ENCODE measurements around the gene FOXO3.
"Not testable (repeated sequence)": the region's sequence is repeated elsewhere in the genome, so short reads cannot be mapped to it uniquely, and the experiment has no call there.

The FOXO3 gene

DNA sequence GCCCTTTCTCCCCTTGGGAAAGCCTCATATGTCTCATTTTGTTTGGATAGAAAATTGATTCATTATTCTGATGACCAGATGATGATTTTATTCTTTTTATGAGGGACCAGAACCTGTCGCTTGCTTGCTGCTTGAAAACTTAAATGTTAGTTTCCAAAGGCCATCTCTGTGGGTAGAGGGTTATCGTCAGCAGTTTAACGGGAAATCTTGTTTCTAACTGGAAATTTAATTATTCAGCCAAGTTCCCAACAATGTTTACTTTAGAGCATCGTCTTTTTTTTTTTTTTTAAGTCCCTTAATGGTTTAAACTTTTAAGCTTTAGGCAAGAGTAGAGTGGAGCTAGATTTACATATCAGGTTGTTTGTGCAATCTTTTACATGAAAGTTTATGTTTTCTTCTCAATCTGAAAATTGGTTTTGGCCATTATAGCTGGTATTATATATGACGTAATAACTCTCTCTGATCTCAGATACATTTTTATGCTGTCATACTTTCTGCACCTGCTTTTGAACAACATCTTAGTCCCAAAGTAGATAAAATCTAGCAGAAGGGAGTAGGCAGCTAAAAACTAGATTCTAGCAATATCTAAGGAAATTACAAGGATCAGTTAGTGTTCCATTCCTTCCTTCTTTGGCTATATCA, 93.9 kb downstream of the FOXO3 start:
- H3K9me3 ChIP-seq (ENCODE audit: insufficient read depth, low read length), result no peaks in the 10 kb centered on the region
- no peak overlapping the region for H3K4me3 ChIP-seq (ENCODE audit: low read length)
- no peak overlapping the region for H3K9ac ChIP-seq (ENCODE audit: low read length)
- no peak overlapping the region for H3K4me2 ChIP-seq (ENCODE audit: low read length)
- H4K20me1 ChIP-seq (ENCODE audit: insufficient read depth, low read length), result no peaks in the 10 kb centered on the region
- no peaks in the 10 kb centered on the region for H3K4me1 ChIP-seq (ENCODE audit: low read length)
- no peaks in the 10 kb centered on the region for H3K27me3 ChIP-seq (ENCODE audit: low read depth, low read length)
- TF ChIP-seq, protein P1, sequence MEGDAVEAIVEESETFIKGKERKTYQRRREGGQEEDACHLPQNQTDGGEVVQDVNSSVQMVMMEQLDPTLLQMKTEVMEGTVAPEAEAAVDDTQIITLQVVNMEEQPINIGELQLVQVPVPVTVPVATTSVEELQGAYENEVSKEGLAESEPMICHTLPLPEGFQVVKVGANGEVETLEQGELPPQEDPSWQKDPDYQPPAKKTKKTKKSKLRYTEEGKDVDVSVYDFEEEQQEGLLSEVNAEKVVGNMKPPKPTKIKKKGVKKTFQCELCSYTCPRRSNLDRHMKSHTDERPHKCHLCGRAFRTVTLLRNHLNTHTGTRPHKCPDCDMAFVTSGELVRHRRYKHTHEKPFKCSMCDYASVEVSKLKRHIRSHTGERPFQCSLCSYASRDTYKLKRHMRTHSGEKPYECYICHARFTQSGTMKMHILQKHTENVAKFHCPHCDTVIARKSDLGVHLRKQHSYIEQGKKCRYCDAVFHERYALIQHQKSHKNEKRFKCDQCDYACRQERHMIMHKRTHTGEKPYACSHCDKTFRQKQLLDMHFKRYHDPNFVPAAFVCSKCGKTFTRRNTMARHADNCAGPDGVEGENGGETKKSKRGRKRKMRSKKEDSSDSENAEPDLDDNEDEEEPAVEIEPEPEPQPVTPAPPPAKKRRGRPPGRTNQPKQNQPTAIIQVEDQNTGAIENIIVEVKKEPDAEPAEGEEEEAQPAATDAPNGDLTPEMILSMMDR (IDR thresholded peaks at IDR 0.05; ENCODE audit: low read depth, low read length), result no peak
- no peak for TF ChIP-seq EZH2phosphoT487 (IDR thresholded peaks at IDR 0.05; ENCODE audit: low read depth)
- no peak overlapping the region for H3K27ac ChIP-seq (ENCODE audit: low read length)
- no peaks in the 10 kb centered on the region for H3K36me3 ChIP-seq (replicated peaks; ENCODE audit: low read depth, low read length)
- H2AFZ ChIP-seq (ENCODE audit: low read depth, low read length), result no peak overlapping the region
- H3K79me2 ChIP-seq (ENCODE audit: low read length), result no peaks in the 10 kb centered on the region

DNA sequence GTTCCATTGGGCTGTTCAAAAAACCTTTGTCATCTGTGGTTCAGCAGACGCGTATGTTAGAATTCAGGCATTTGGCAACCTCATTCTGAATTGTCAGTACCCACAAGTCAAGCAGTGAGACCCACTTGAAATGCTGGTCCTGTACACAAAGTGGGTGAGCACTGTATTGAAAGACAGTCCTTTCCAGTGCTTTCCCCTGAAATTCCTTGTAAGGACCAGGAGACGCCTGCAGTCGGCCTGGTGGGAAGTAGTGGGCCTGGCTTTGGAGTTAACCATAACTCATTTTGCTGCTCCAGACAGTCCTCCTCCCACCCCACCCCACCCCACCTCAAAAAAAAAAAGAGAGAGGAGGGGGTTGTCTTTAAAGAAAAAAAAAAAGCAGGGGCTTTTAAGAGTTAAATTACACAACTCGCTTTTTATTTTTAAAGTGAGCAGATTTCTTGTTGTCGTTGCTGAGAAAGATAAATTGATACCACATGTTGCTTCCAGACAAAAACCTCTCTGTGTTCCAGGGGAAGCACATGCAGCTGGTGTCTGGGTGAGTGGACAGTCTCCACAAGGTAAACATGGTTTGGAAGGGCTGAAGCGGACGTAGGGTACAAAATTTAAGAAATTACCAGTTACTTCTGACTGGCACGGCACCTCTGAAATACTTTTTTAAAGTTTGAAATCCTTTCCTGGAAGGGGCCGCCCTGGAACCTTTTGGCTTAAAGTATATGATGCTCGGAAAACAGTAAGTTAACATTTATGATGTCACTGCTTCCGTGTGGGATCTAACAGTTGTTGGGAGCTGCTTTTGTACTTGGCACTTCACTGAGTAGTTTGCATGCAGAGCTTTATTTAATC, 95.3 kb downstream of the FOXO3 start:
- no peaks in the 10 kb centered on the region for H3K4me1 ChIP-seq (ENCODE audit: low read length)
- no peaks in the 10 kb centered on the region for H4K20me1 ChIP-seq (ENCODE audit: insufficient read depth, low read length)
- no peak for TF ChIP-seq EZH2phosphoT487 (IDR thresholded peaks at IDR 0.05; ENCODE audit: low read depth)
- TF ChIP-seq, protein P1 (IDR thresholded peaks at IDR 0.05; ENCODE audit: low read depth, low read length), result no peak
- H3K4me3 ChIP-seq (ENCODE audit: low read length), result no peak overlapping the region
- no peaks in the 10 kb centered on the region for H3K27me3 ChIP-seq (ENCODE audit: low read depth, low read length)
- no peak overlapping the region for H3K27ac ChIP-seq (ENCODE audit: low read length)
- no peak overlapping the region for H2AFZ ChIP-seq (ENCODE audit: low read depth, low read length)
- H3K79me2 ChIP-seq (ENCODE audit: low read length), result no peaks in the 10 kb centered on the region
- H3K9ac ChIP-seq (ENCODE audit: low read length), result no peak overlapping the region
- H3K4me2 ChIP-seq (ENCODE audit: low read length), result no peak overlapping the region
- H3K36me3 ChIP-seq (replicated peaks; ENCODE audit: low read depth, low read length), result no peaks in the 10 kb centered on the region
- H3K9me3 ChIP-seq (ENCODE audit: insufficient read depth, low read length), result no peaks in the 10 kb centered on the region

DNA sequence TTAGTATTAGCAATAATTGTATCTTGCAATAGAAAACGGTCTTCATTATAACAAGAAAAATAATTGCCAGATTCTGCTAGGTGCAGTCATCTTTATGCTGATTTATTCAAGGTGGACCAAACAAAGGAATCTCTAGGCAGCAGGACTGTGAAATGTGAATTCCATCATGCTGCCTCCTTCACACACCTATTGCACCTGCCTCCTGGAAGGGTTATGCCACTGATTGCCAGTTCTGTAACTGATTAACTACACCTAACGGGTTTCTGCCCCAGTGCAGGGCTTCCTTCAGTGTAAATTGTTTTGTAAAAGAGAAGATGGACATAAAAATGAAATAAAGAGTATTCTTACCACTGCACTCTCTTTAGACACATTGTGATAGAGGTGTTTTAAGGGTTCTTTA, 96.1 kb downstream of the FOXO3 start:
- no peak overlapping the region for H3K9ac ChIP-seq (ENCODE audit: low read length)
- no peaks in the 10 kb centered on the region for H3K27me3 ChIP-seq (ENCODE audit: low read depth, low read length)
- TF ChIP-seq EZH2phosphoT487 (IDR thresholded peaks at IDR 0.05; ENCODE audit: low read depth), result no peak
- no peak overlapping the region for H3K4me2 ChIP-seq (ENCODE audit: low read length)
- H2AFZ ChIP-seq (ENCODE audit: low read depth, low read length), result no peak overlapping the region
- no peak overlapping the region for H3K4me3 ChIP-seq (ENCODE audit: low read length)
- no peaks in the 10 kb centered on the region for H3K9me3 ChIP-seq (ENCODE audit: insufficient read depth, low read length)
- H4K20me1 ChIP-seq (ENCODE audit: insufficient read depth, low read length), result no peaks in the 10 kb centered on the region
- H3K4me1 ChIP-seq (ENCODE audit: low read length), result no peaks in the 10 kb centered on the region
- H3K27ac ChIP-seq (ENCODE audit: low read length), result no peak overlapping the region
- H3K79me2 ChIP-seq (ENCODE audit: low read length), result no peaks in the 10 kb centered on the region
- no peaks in the 10 kb centered on the region for H3K36me3 ChIP-seq (replicated peaks; ENCODE audit: low read depth, low read length)

DNA sequence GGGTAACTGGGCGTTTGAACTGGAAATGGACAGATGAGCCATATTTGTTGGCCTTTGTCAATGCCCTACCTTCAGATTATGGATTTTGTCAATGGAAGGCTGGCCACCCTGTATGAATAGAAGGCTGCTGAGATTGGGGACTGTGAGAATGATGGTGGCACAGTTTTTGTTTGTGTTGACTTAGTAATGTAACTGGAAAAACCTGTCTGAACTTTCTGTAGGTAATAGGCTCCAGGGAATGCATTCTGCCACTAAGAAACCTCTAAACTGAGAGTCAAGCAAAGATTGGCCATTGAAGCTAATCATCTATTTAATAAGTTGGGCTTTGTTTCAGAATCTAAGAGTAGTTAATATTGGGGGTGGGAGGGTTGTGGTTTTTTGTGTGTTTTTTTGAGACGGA, 97.5 kb downstream of the FOXO3 start:
- Histone ChIP-seq H3K4me2 (ENCODE audit: low read length) (no peak overlapping the region), H3K27me3 (ENCODE audit: low read depth, low read length) (no peaks in the 10 kb centered on the region), H3K36me3 (replicated peaks; ENCODE audit: low read depth, low read length) (no peaks in the 10 kb centered on the region), H3K79me2 (ENCODE audit: low read length) (no peaks in the 10 kb centered on the region), H3K27ac (ENCODE audit: low read length) (no peak overlapping the region), H3K9me3 (ENCODE audit: insufficient read depth, low read length) (no peaks in the 10 kb centered on the region), H3K4me1 (ENCODE audit: low read length) (no peaks in the 10 kb centered on the region), H2AFZ (ENCODE audit: low read depth, low read length) (no peak overlapping the region), H3K4me3 (ENCODE audit: low read length) (no peak overlapping the region), H4K20me1 (ENCODE audit: insufficient read depth, low read length) (no peaks in the 10 kb centered on the region), H3K9ac (ENCODE audit: low read length) (no peak overlapping the region)
- TF ChIP-seq, protein P1 (IDR thresholded peaks at IDR 0.05; ENCODE audit: low read depth, low read length), result no peak
- no peak for TF ChIP-seq EZH2phosphoT487 (IDR thresholded peaks at IDR 0.05; ENCODE audit: low read depth)

DNA sequence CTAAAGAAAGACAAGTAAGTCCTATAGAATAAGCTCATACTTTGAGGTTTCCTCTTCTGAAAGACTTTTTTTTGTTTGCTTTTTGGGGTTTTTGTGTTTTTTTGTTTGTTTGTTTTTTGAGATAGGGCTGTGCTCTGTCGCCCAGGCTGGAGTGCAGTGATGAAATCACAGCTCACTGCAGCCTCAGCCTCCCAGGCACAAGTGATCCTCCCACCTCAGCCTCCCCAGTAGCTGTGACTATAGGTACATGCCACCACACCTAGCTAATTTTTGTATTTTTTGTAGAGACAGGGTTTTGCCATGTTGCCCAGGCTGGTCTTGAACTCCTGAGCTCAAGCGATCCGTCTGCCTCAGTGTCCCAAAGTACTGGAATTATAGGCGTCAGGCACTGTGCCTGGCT, 98.1 kb downstream of the FOXO3 start:
- not testable (repeated sequence) for H3K4me3 ChIP-seq (ENCODE audit: low read length); H3K4me2 ChIP-seq (ENCODE audit: low read length); H3K79me2 ChIP-seq (ENCODE audit: low read length); H3K9me3 ChIP-seq (ENCODE audit: insufficient read depth, low read length); H2AFZ ChIP-seq (ENCODE audit: low read depth, low read length); H3K9ac ChIP-seq (ENCODE audit: low read length); H3K4me1 ChIP-seq (ENCODE audit: low read length); H3K27ac ChIP-seq (ENCODE audit: low read length); H3K27me3 ChIP-seq (ENCODE audit: low read depth, low read length); H3K36me3 ChIP-seq (replicated peaks; ENCODE audit: low read depth, low read length); H4K20me1 ChIP-seq (ENCODE audit: insufficient read depth, low read length)

All from OCI-LY3 (cell line).